Measurements from ENCODE around the gene RAC3.

The RAC3 gene

GRCh38 chr17:82031303-82031884 lies at the start of gene RAC3:
Gene RAC3 (plus strand): TSS chr17:82031678. CDS start chr17:82031762, 84 bp downstream.
- peak; percentile 84 for DNase-seq

GRCh38 chr17:81983011-81983638 lies 48.4 kb upstream of the RAC3 start:
- DNase-seq: no peak

GRCh38 chr17:81983639-81984373 lies 47.7 kb upstream of the RAC3 start:
- no peak for DNase-seq

GRCh38 chr17:81984773-81985410 lies 46.6 kb upstream of the RAC3 start:
- no peak for DNase-seq

- DNase-seq: no peak
These were observed 44.9 kb upstream of the RAC3 start for GRCh38 chr17:81986606-81987005.

- DNase-seq: no peak
These were observed 44.2 kb upstream of the RAC3 start for GRCh38 chr17:81987161-81987770.

- DNase-seq: no peak
These were observed 40.4 kb upstream of the RAC3 start for GRCh38 chr17:81990836-81991683.

- peak; percentile 93 for DNase-seq
These were observed 39.7 kb upstream of the RAC3 start for GRCh38 chr17:81991684-81992305.

- DNase-seq: no peak
These were observed 39.0 kb upstream of the RAC3 start for GRCh38 chr17:81992306-81993102.

- DNase-seq: no peak
These were observed 37.5 kb upstream of the RAC3 start for GRCh38 chr17:81993729-81994592.

- no peak for DNase-seq
These were observed 36.6 kb upstream of the RAC3 start for GRCh38 chr17:81994593-81995462.

GRCh38 chr17:81995463-81996231 lies 35.8 kb upstream of the RAC3 start:
- DNase-seq: no peak

GRCh38 chr17:81996232-81996756 lies 35.2 kb upstream of the RAC3 start:
- DNase-seq: no peak

- no peak for DNase-seq
These were observed 34.6 kb upstream of the RAC3 start for GRCh38 chr17:81996757-81997441.

GRCh38 chr17:81998212-81998611 lies 33.3 kb upstream of the RAC3 start:
- no peak for DNase-seq

- no peak for DNase-seq
These were observed 32.6 kb upstream of the RAC3 start for GRCh38 chr17:81998691-81999438.
